Karpas-422 (cell line): Measurements from ENCODE around the gene XPNPEP2. TPM values are rescaled to one million over a fixed set of nuclear protein-coding genes. Genes with fewer than 3 reads are reported as not detected.
"Not testable (repeated sequence)": the region's sequence is repeated elsewhere in the genome, so short reads cannot be mapped to it uniquely, and the experiment has no call there.

Source experiments
- DNase-seq: peaks from one replicate; pipeline ENCODE4 v3.0.0-alpha.2; 2015
- H2AFZ ChIP-seq: fragments of 200-600 bp; sonication (generic); 2 replicates; pipeline ENCODE4 v1.6.1; 2014; ENCODE audit warnings: antibody characterized with exemption, low read length, mixed read lengths
- H3K27ac ChIP-seq: fragments of 200-600 bp; sonication (generic); 2 replicates; pipeline ENCODE4 v1.5.1; 2014; ENCODE audit warnings: mild to moderate bottlenecking, low read length, moderate library complexity
- H3K27me3 ChIP-seq: fragments of 200-600 bp; sonication (generic); 2 replicates; pipeline ENCODE4 v1.6.1; 2014; ENCODE audit warnings: low read length, mixed read lengths
- H3K36me3 ChIP-seq: fragments of 200-600 bp; sonication (generic); 2 replicates; pipeline ENCODE4 v1.6.1; 2014; ENCODE audit warnings: low read length, mixed read lengths; ENCODE audit not compliant: insufficient read depth
- H3K4me1 ChIP-seq: fragments of 200-600 bp; sonication (generic); 2 replicates; pipeline ENCODE4 v1.6.1; 2014; ENCODE audit warnings: mild to moderate bottlenecking, low read length, mixed read lengths
- H3K4me2 ChIP-seq: fragments of 200-600 bp; sonication (generic); 2 replicates; pipeline ENCODE4 v1.6.1; 2014; ENCODE audit warnings: low read length, low read depth, mild to moderate bottlenecking; ENCODE audit not compliant: poor library complexity, severe bottlenecking
- H3K4me3 ChIP-seq: fragments of 200-600 bp; sonication (generic); 2 replicates; pipeline ENCODE4 v1.5.1; 2014; ENCODE audit warnings: mild to moderate bottlenecking, antibody characterized with exemption, low read length, mixed read lengths
- H3K79me2 ChIP-seq: fragments of 200-600 bp; sonication (generic); 2 replicates; pipeline ENCODE4 v1.6.1; 2014; ENCODE audit warnings: mild to moderate bottlenecking, low read length, mixed read lengths
- H3K9ac ChIP-seq: fragments of 200-600 bp; sonication (generic); 2 replicates; pipeline ENCODE4 v1.6.0; 2014; ENCODE audit warnings: low read length
- H3K9me2 ChIP-seq: fragments of 200-600 bp; sonication (generic), shearing (Covaris generic); replicated peaks from 2 replicates; pipeline ENCODE4 v1.6.0; 2014; ENCODE audit warnings: mild to moderate bottlenecking, low read length, moderate library complexity; ENCODE audit not compliant: insufficient read depth
- H3K9me3 ChIP-seq: fragments of 300-700, 200-600 bp; sonication (generic); 2 replicates; pipeline ENCODE4 v1.6.1; 2014; ENCODE audit warnings: low read length, mixed read lengths
- H4K20me1 ChIP-seq: fragments of 200-600 bp; sonication (generic); 2 replicates; pipeline ENCODE4 v1.6.1; 2014; ENCODE audit warnings: mild to moderate bottlenecking, antibody characterized with exemption, low read length, low read depth; ENCODE audit not compliant: insufficient read depth
- total RNA-seq: library from RNA; depleted of rRNA; stranded (reverse); fragments of >200 nt; shearing (Covaris generic); gene quantifications from 2 replicates; pipeline ENCODE4 v1.2.3, GENCODE V29; 2014; ENCODE audit warnings: low replicate concordance

The XPNPEP2 gene
- total RNA-seq, 1 experiment from 2014 or later: not detected

DNA sequence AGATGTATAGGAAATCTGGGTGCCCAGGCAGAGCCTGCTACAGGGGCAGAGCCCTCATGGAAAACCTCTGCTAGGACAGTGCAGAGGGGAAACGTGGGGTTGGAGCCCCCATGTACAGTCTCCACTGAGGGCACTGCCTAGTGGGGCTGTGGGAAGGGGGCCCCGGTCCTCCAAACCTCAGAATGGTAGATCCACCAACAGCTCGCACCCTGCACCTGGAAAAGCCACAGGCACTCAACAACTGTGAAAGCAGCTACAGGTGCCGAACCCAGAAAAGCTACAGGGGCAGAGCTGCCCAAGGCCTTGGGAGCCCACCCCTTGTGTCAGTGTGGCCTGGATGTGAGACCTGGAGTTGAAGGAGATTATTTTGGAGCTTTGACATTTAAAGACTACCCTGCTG lies 5.4 kb upstream of the XPNPEP2 start:
- H3K9ac ChIP-seq: no peak overlapping the region
- no peak overlapping the region for H3K4me2 ChIP-seq
- H3K79me2 ChIP-seq: no peaks in the 10 kb centered on the region
- H3K27me3 ChIP-seq: no peaks in the 10 kb centered on the region
- no peaks in the 10 kb centered on the region for H3K36me3 ChIP-seq
- no peaks in the 10 kb centered on the region for H3K9me2 ChIP-seq
- no peak overlapping the region for H2AFZ ChIP-seq
- no peak overlapping the region for H3K27ac ChIP-seq
- H3K9me3 ChIP-seq: no peaks in the 10 kb centered on the region
- H4K20me1 ChIP-seq: no peaks in the 10 kb centered on the region
- DNase-seq: no peak
- H3K4me3 ChIP-seq: no peak overlapping the region
- H3K4me1 ChIP-seq: peaks cover 8% of the 10 kb centered on the region

DNA sequence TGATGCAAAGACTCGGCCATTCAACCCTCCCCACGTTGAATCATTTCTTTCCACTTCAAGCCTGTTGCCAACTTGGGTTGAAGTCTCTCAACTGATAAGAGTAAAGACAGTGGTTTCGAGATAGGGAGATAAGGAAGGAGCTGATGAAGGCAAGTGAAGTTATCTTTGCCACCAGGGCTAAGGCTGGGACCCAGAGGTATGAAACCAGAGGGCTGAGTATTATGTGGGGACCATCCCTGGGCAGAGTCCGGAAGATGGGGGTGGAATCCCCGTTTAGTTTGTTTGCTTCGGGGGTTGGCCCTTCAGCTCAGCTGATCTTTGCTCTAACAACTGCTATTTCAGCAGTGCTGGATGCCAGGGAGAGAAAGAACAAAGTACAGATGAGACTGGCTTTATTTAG lies 2.3 kb upstream of the XPNPEP2 start:
- no peak overlapping the region for H3K4me3 ChIP-seq
- H3K36me3 ChIP-seq: no peaks in the 10 kb centered on the region
- H3K79me2 ChIP-seq: no peaks in the 10 kb centered on the region
- no peak overlapping the region for H3K9ac ChIP-seq
- H2AFZ ChIP-seq: no peak overlapping the region
- no peaks in the 10 kb centered on the region for H3K9me2 ChIP-seq
- no peaks in the 10 kb centered on the region for H4K20me1 ChIP-seq
- no peaks in the 10 kb centered on the region for H3K9me3 ChIP-seq
- H3K4me1 ChIP-seq: peaks cover 8% of the 10 kb centered on the region
- H3K4me2 ChIP-seq: no peak overlapping the region
- no peak overlapping the region for H3K27ac ChIP-seq
- no peak for DNase-seq
- no peaks in the 10 kb centered on the region for H3K27me3 ChIP-seq

DNA sequence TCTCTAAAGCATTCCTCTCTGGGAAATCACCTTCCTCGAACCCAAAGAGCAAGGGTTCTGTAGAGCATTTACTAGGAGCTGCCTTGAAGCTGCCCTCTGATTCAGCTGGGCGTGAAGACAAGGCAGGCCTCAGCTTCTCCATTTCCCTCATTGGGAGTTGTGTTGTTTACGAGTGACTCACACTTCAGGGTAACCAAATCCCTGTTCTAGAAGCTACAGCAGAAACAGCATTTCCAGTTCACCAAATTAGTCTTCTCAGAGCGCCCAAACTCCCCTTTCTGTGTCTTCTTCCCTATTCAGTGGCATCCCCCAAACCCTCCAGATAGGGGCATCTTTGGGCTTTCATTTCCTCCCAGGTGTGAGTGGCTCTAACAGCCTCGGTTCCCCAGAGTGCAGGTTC lies 863 bp upstream of the XPNPEP2 start:
- no peak overlapping the region for H2AFZ ChIP-seq
- DNase-seq: peak; percentile 57
- no peaks in the 10 kb centered on the region for H3K9me2 ChIP-seq
- H3K4me3 ChIP-seq: no peak overlapping the region
- peaks cover 3% of the 10 kb centered on the region for H3K4me1 ChIP-seq
- no peaks in the 10 kb centered on the region for H3K9me3 ChIP-seq
- no peaks in the 10 kb centered on the region for H3K79me2 ChIP-seq
- H4K20me1 ChIP-seq: no peaks in the 10 kb centered on the region
- no peak overlapping the region for H3K27ac ChIP-seq
- H3K27me3 ChIP-seq: no peaks in the 10 kb centered on the region
- no peaks in the 10 kb centered on the region for H3K36me3 ChIP-seq
- no peak overlapping the region for H3K4me2 ChIP-seq
- H3K9ac ChIP-seq: no peak overlapping the region

DNA sequence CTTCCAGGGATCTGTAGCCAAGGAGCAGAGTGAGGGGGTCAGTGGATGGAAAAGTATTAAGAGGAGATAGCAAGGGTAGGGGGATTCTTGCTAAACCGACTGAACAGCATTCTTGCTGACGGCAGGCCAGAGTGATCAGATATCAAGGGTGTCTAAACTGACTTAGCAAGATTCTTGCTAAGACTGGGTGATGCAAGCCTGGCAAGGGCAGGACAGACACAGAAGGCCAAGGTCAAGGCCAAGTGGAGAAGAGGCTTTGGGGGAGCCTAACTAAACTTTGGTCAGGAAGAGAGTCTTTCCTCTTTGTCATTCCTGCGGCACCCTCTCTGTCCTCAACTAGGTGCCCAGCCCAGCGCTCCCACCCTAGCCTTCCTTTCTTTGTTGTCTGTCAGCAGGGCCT lies 799 bp downstream of the XPNPEP2 start:
- H3K27ac ChIP-seq: no peak overlapping the region
- H3K36me3 ChIP-seq: no peaks in the 10 kb centered on the region
- no peaks in the 10 kb centered on the region for H3K9me3 ChIP-seq
- no peaks in the 10 kb centered on the region for H3K4me1 ChIP-seq
- H3K27me3 ChIP-seq: no peaks in the 10 kb centered on the region
- H4K20me1 ChIP-seq: no peaks in the 10 kb centered on the region
- no peak overlapping the region for H3K4me2 ChIP-seq
- H3K79me2 ChIP-seq: no peaks in the 10 kb centered on the region
- no peak overlapping the region for H3K4me3 ChIP-seq
- no peak for DNase-seq
- no peak overlapping the region for H3K9ac ChIP-seq
- no peak overlapping the region for H2AFZ ChIP-seq
- H3K9me2 ChIP-seq: no peaks in the 10 kb centered on the region

GRCh38 chrX:129741880-129742758 lies 3.3 kb downstream of the XPNPEP2 start:
- no peaks in the 10 kb centered on the region for H3K36me3 ChIP-seq
- H3K9me2 ChIP-seq: no peaks in the 10 kb centered on the region
- H3K27ac ChIP-seq: no peak overlapping the region
- H3K27me3 ChIP-seq: no peaks in the 10 kb centered on the region
- no peaks in the 10 kb centered on the region for H3K79me2 ChIP-seq
- H3K4me3 ChIP-seq: no peak overlapping the region
- H3K9ac ChIP-seq: no peak overlapping the region
- no peaks in the 10 kb centered on the region for H3K4me1 ChIP-seq
- H4K20me1 ChIP-seq: no peaks in the 10 kb centered on the region
- no peak overlapping the region for H2AFZ ChIP-seq
- no peak overlapping the region for H3K4me2 ChIP-seq
- DNase-seq: no peak
- no peaks in the 10 kb centered on the region for H3K9me3 ChIP-seq

- not testable (repeated sequence) for H3K9me2 ChIP-seq, H3K36me3 ChIP-seq, H3K9ac ChIP-seq, H3K27ac ChIP-seq, H2AFZ ChIP-seq, H3K9me3 ChIP-seq, H3K4me1 ChIP-seq, H4K20me1 ChIP-seq, DNase-seq, H3K4me3 ChIP-seq, H3K27me3 ChIP-seq, H3K79me2 ChIP-seq, H3K4me2 ChIP-seq
These were observed 4.0 kb downstream of the XPNPEP2 start for GRCh38 chrX:129742759-129743152.

DNA sequence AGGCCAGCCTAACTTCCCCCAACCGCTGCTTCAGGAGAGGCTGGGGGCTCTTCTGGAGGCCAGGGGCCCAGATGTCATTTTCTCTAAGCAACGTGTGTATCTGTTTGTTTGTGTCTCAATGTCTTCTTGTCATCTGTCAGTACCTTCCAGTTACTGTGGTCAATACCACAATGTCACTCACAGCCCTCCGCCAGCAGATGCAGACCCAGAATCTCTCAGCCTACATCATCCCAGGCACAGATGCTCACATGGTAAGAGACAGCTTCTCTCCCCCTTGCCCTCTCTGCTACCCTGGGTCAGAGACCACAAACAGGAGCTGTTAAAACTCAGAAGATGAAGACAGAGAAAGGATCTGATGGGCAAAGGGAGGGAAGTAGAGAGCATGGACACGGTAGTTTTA lies 5.0 kb downstream of the XPNPEP2 start:
- Histone ChIP-seq H3K4me3 (no peak overlapping the region), H3K9me2 (no peaks in the 10 kb centered on the region), H3K27ac (no peak overlapping the region), H3K36me3 (no peaks in the 10 kb centered on the region), H3K9me3 (no peaks in the 10 kb centered on the region), H3K4me2 (no peak overlapping the region), H3K79me2 (no peaks in the 10 kb centered on the region), H3K27me3 (no peaks in the 10 kb centered on the region), H3K4me1 (no peaks in the 10 kb centered on the region), H2AFZ (no peak overlapping the region), H4K20me1 (no peaks in the 10 kb centered on the region), H3K9ac (no peak overlapping the region)
- no peak for DNase-seq

GRCh38 chrX:129744861-129745321 lies 6.1 kb downstream of the XPNPEP2 start:
- no peaks in the 10 kb centered on the region for H4K20me1 ChIP-seq
- no peak overlapping the region for H2AFZ ChIP-seq
- no peaks in the 10 kb centered on the region for H3K9me3 ChIP-seq
- H3K36me3 ChIP-seq: no peaks in the 10 kb centered on the region
- no peaks in the 10 kb centered on the region for H3K9me2 ChIP-seq
- no peak overlapping the region for H3K27ac ChIP-seq
- DNase-seq: no peak
- H3K4me2 ChIP-seq: no peak overlapping the region
- H3K9ac ChIP-seq: no peak overlapping the region
- H3K27me3 ChIP-seq: no peaks in the 10 kb centered on the region
- no peak overlapping the region for H3K4me3 ChIP-seq
- no peaks in the 10 kb centered on the region for H3K79me2 ChIP-seq
- H3K4me1 ChIP-seq: no peaks in the 10 kb centered on the region
